SJCRH30 (cell line): ENCODE data around the gene ISX. TPM values are rescaled to one million over a fixed set of nuclear protein-coding genes. Genes with fewer than 3 reads are reported as not detected.
"Not testable (repeated sequence)": the region's sequence is repeated elsewhere in the genome, so short reads cannot be mapped to it uniquely, and the experiment has no call there.

Experiments used
- DNase-seq, 2 experiments: peaks; one replicate each; pipeline ENCODE4 v3.0.0-alpha.2; 2015 to 2020
- H3K27ac ChIP-seq: fragments of 250-450 bp; sonication (Bioruptor Pico); 2 replicates; pipeline ENCODE4 v1.5.1; 2020; ENCODE audit warnings: mild to moderate bottlenecking, moderate library complexity
- H3K27me3 ChIP-seq: fragments of 250-450 bp; sonication (Bioruptor Pico); 2 replicates; pipeline ENCODE4 v1.5.1; 2020; ENCODE audit warnings: mild to moderate bottlenecking, moderate library complexity
- H3K36me3 ChIP-seq: fragments of 250-450 bp; sonication (Bioruptor Pico); 2 replicates; pipeline ENCODE4 v1.5.1; 2020; ENCODE audit warnings: mild to moderate bottlenecking, moderate library complexity
- H3K4me1 ChIP-seq: fragments of 250-450 bp; sonication (Bioruptor Pico); 2 replicates; pipeline ENCODE4 v1.5.1; 2020; ENCODE audit warnings: mild to moderate bottlenecking, moderate library complexity
- H3K4me3 ChIP-seq: fragments of 250-450 bp; sonication (Bioruptor Pico); 2 replicates; pipeline ENCODE4 v1.5.1; 2020; ENCODE audit warnings: mild to moderate bottlenecking, moderate library complexity
- H3K9me3 ChIP-seq: fragments of 250-450 bp; sonication (Bioruptor Pico); replicated peaks from 2 replicates; pipeline ENCODE4 v1.5.1; 2020; ENCODE audit warnings: mild to moderate bottlenecking, moderate library complexity
- total RNA-seq: library from RNA; depleted of rRNA; stranded (reverse); fragments of >200 nt; shearing (Covaris generic); gene quantifications from 2 replicates; pipeline ENCODE4 v1.2.3, GENCODE V29; 2014

ISX gene
- total RNA-seq, 1 experiment from 2014 or later = not detected

DNA sequence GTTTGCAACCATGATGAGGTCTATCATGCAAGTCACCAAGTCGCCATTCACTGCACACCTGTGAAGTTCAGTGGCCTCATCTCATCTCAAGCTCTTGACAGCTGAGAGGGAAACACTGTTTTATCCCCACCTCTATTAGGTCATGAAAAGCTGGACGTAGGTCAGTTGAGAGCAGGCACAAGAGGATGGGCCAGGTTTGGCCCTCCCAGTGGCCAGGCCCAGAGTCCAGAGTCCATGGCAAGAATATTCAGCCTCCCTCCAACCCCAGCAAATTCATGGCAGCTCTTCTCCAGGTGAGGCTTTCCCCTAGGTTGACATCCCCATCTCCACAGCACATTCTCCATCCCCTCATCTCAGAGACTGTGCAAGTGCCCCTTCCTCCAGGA is 22.0 kb upstream of the ISX start:
- DNase-seq = no peak
- Histone ChIP-seq H3K27me3 (no peaks in the 10 kb centered on the region), H3K4me3 (no peak overlapping the region), H3K4me1 (no peaks in the 10 kb centered on the region), H3K27ac (no peak overlapping the region), H3K36me3 (no peaks in the 10 kb centered on the region), H3K9me3 (no peaks in the 10 kb centered on the region)

DNA sequence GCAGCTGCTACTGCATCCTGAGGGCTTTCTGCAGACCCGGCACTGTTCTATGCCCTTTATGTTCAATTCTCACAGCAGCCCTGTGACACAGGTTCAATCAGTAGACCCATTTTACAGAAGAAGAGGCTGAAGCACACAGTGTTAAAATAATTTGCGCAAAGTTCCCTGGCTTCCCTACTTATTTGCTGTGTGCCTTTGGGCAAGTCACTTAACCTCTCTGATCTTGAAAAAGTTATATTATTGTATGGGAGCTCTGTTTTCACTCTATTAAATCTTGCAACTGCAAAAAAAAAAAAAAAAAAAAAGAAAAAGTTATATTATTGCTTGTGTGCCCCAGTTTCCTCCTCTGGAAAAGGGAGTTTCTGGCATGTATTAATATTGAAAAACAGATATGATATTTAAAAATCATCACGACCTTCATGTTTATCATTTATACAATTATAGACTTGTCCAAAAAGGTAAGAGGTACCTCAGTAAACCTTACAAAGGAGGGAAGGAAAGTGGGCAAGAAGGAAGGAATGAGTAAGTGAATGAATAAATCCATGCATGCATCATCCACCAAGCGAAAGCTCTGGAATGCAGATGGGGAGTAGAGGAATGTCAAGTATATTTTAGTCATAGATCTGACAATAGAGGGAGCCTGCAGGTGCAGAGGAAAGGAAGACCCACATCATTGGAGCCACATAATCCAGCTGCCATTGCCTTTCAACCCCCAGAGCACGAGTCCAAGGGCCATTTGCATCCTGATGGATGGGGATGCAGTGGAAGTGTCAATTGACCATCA is 21.2 kb upstream of the ISX start:
- no peaks in the 10 kb centered on the region for H3K9me3 ChIP-seq
- no peaks in the 10 kb centered on the region for H3K27me3 ChIP-seq
- H3K4me3 ChIP-seq = no peak overlapping the region
- no peaks in the 10 kb centered on the region for H3K36me3 ChIP-seq
- H3K4me1 ChIP-seq = no peaks in the 10 kb centered on the region
- H3K27ac ChIP-seq = no peak overlapping the region
- DNase-seq = no peak

DNA sequence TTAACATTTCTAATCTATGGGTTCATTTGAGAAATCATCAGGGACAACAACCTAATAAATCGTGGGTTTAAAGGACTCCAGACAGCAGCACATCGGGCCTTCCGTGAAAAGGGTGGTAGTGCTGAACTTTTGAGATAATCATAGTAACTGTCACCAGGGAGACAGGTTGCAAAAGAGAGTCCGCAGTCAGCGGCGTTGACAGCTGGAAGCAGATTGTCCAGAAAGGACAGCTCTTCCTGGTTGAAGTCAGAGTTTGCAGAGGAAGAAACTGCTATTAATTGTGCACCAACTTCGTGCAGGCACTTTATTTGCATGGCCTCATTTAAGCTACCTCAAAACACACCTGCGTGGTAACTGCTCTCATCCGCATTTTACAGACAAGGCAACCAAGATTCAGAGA is 20.5 kb upstream of the ISX start:
- H3K4me3 ChIP-seq = no peak overlapping the region
- no peaks in the 10 kb centered on the region for H3K27me3 ChIP-seq
- no peak for DNase-seq
- no peaks in the 10 kb centered on the region for H3K36me3 ChIP-seq
- H3K9me3 ChIP-seq = no peaks in the 10 kb centered on the region
- no peaks in the 10 kb centered on the region for H3K4me1 ChIP-seq
- H3K27ac ChIP-seq = no peak overlapping the region

DNA sequence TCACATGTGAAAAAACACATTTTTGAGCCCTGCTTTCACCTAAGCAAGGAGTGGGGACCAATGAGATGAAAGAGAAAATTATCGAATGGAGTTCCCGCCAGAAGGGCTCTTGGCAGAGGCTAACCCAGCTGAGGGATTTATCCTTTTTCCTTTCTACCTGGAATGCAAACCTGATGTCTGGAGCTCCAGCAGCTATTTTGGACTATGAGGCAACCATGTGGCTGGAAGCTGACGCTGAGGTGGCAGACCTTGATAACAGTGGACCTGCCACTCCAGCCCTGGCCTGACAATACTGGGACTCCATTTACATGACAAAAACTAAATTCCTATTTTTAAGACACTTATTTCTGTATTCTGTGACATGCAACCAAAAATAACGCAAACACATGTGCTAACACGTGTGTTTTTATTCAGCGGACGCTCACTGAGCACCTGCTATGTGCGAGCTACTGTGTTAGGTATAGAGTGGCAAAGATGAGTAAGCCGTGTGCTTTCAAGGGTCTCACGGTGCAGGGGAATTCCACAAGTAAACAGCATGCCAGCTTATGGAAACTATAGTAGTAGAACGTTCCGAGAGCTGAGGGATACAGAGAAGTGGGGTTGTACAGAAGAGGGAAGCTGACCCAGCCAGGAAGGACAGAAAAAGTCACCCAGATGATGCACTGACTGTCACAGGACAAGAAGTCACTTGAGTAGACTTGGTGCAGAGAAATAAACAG is 19.1 kb upstream of the ISX start:
- H3K27me3 ChIP-seq = no peaks in the 10 kb centered on the region
- DNase-seq = no peak
- H3K9me3 ChIP-seq = no peaks in the 10 kb centered on the region
- no peak overlapping the region for H3K27ac ChIP-seq
- H3K36me3 ChIP-seq = no peaks in the 10 kb centered on the region
- H3K4me3 ChIP-seq = no peak overlapping the region
- no peaks in the 10 kb centered on the region for H3K4me1 ChIP-seq

DNA sequence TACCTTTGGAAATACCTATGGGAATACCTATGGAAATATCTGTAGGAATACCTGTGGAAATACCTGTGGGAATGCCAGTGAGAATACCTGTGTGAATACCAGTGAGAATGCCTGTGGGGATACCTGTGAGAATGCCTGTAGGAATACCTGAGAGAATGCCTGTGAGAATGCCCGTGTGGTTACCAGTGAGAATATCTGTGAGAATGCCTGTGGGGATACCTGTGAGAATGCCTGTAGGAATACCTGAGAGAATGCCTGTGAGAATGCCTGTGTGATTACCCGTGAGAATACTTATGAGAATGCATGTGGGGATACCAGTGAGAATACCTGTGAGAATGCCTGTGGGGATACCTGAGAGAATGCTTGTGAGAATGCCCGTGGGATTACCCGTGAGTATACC is 15.9 kb upstream of the ISX start:
- not testable (repeated sequence) for H3K4me3 ChIP-seq, H3K36me3 ChIP-seq, H3K9me3 ChIP-seq, H3K4me1 ChIP-seq, H3K27ac ChIP-seq, H3K27me3 ChIP-seq, DNase-seq

DNA sequence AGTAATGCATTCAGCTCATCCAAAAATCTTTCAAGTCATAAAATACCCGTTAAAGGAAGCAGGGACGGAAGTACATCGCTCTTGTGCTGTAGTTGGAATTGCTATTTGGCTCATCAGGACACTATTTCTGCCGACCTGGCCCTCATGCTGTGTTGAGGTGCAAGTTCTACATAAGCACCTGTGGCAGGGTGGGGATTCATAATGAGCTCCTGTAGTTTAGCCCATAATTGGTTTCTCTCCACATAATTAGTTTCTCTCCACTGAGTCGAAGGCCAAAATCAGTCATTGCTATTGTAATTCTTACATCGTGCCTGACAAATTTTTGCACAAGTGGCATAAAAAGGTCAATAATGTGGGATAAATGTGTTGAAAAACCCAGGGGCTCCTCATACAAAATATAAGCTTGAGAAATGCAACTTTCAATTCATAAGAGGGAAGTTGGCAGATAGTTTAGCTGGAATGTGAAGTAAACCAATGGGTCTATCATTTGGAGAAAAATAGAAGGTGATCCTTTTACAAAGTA is 14.9 kb upstream of the ISX start:
- Histone ChIP-seq H3K27ac (no peak overlapping the region), H3K9me3 (no peaks in the 10 kb centered on the region), H3K27me3 (no peaks in the 10 kb centered on the region), H3K36me3 (no peaks in the 10 kb centered on the region), H3K4me1 (no peaks in the 10 kb centered on the region), H3K4me3 (no peak overlapping the region)
- no peak for DNase-seq

DNA sequence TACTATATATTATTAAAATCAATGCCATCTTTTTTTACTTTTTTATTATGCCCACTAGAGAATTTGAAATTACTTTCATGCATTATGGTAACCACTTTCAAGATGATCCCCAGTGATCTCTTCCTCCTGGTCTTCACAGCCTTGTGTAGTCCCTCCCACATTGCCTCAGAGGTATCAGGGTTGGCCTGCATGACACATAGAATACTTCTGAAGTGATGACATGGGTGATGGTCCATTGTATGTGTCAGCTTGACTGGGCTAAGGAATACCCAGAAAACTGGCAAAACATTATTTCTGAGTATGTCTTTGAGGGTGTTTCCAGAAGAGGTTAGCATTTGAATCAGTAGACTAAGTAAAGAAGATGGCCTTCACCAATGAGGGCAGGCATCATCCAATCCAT is 14.2 kb upstream of the ISX start:
- no peaks in the 10 kb centered on the region for H3K36me3 ChIP-seq
- no peaks in the 10 kb centered on the region for H3K4me1 ChIP-seq
- no peaks in the 10 kb centered on the region for H3K9me3 ChIP-seq
- no peaks in the 10 kb centered on the region for H3K27me3 ChIP-seq
- H3K4me3 ChIP-seq = no peak overlapping the region
- no peak overlapping the region for H3K27ac ChIP-seq
- no peak for DNase-seq

DNA sequence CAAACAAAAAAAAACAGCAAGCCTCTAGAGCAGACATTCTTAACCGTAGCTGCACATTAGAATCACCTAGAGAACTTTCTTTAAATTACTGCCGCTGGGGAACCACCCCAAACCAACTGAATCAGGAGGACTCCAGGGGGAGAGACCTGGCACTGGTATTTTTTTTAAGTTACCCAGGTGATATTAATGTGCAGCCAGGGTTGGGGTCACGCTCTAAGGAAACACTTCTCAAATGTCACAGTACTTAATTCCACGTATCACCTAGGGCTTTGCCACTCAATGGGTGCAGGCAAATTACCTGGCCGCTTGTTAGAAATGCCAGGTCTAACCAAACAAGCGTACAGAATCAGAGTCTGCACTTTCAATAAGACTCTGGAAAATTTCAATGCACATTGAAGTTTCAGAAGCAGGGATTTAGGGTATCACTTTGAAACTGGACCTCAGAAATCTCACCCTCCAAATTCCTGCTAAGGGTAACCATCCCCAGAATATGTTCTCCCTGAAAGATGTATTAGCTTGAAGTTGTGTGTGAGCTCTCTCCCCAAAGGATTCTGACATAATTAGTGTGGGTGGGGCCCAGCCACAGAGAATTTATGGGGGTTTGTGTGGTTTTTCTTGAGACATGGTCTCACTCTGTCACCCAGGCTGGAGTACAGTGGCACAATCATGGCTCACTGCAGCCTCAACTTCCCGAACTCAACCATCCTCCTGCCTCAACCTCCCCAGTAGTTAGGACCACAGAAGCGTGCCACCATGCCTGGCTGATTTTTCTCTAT is 12.7 kb upstream of the ISX start:
- Histone ChIP-seq H3K9me3 (no peaks in the 10 kb centered on the region), H3K4me1 (no peaks in the 10 kb centered on the region), H3K4me3 (no peak overlapping the region), H3K27ac (no peak overlapping the region), H3K27me3 (no peaks in the 10 kb centered on the region), H3K36me3 (no peaks in the 10 kb centered on the region)
- DNase-seq = no peak

DNA sequence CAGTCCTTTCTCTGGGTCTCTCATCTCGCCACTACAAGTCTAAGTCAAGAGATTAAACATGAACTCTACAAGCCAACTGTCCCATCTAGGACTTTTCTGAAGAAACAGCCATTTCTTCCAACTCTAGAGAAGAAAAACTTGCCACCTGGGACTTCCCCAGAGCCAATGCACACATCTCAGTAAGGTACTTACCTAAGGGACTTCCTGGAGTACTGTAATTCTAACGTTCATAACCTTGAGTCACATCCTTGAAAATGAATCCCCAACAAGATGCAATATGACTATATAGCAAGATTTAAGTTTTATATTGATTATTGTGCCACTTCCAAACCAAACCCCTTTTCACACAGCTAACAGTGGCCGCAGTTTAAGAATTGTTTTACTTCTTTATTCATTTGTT is 11.9 kb upstream of the ISX start:
- no peaks in the 10 kb centered on the region for H3K36me3 ChIP-seq
- H3K27ac ChIP-seq = no peak overlapping the region
- no peaks in the 10 kb centered on the region for H3K27me3 ChIP-seq
- no peak for DNase-seq
- H3K9me3 ChIP-seq = no peaks in the 10 kb centered on the region
- no peaks in the 10 kb centered on the region for H3K4me1 ChIP-seq
- no peak overlapping the region for H3K4me3 ChIP-seq

DNA sequence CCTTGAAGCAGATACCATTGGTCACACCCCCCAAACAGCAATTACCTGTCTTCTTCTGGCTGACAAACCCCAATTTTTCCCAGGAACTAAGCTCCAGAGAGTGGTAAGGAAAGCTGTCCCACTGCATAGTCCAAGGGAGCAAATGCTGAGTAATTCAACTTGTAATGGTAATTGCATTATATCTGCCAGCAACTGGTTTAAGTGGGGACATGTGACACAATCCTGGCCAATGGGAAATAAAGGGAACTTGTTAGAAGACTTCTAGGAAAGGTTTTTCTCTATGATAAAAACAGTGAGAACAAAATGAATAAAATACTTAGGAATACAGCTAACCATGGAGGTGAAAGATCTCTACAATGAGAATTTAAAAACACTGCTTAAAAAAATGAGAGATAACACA is 9.5 kb upstream of the ISX start:
- Histone ChIP-seq H3K4me3 (no peak overlapping the region), H3K36me3 (no peaks in the 10 kb centered on the region), H3K27ac (no peak overlapping the region), H3K9me3 (no peaks in the 10 kb centered on the region), H3K27me3 (no peaks in the 10 kb centered on the region), H3K4me1 (no peaks in the 10 kb centered on the region)
- no peak for DNase-seq

DNA sequence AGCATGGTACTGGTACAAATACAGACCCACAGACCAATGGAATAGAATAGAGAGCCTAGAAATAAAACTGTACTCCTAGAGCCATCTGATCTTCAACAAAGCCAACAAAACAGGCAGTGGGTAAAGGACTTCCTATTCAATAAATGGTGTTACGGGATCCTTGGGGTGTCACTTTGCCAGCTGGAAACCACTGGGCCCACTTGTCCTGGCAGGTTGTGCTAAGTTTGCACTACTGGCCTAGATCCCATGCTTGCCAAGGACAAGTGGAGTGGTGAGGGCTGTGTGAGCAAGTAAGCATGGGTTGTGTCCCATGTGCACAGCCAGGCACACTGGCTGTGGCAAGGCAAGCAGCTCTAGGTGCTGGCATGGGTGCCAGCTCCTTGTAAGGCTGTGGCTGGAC is 8.8 kb upstream of the ISX start:
- no peak overlapping the region for H3K4me3 ChIP-seq
- no peak for DNase-seq
- no peaks in the 10 kb centered on the region for H3K36me3 ChIP-seq
- no peaks in the 10 kb centered on the region for H3K4me1 ChIP-seq
- H3K27ac ChIP-seq = no peak overlapping the region
- H3K27me3 ChIP-seq = no peaks in the 10 kb centered on the region
- no peaks in the 10 kb centered on the region for H3K9me3 ChIP-seq

DNA sequence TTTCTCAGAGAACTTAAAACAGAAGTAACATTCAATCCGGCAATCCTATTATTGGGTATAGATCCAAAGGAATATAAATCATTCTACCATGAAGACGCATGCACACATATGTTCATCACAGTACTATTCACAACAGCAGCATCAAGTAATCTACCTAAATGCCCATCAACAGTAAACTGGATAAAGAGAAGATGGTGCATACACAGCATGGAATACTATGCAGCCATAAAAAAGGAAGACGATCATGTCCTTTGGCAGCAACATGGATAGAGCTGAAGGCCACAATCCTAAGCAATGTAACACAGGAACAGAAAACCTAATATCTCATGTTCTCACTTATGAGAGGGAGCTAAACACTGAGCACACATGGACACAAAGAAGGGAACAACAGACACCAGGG is 6.3 kb upstream of the ISX start:
- no peaks in the 10 kb centered on the region for H3K27me3 ChIP-seq
- DNase-seq = no peak
- no peaks in the 10 kb centered on the region for H3K9me3 ChIP-seq
- H3K4me1 ChIP-seq = no peaks in the 10 kb centered on the region
- H3K27ac ChIP-seq = no peak overlapping the region
- H3K36me3 ChIP-seq = no peaks in the 10 kb centered on the region
- no peak overlapping the region for H3K4me3 ChIP-seq

DNA sequence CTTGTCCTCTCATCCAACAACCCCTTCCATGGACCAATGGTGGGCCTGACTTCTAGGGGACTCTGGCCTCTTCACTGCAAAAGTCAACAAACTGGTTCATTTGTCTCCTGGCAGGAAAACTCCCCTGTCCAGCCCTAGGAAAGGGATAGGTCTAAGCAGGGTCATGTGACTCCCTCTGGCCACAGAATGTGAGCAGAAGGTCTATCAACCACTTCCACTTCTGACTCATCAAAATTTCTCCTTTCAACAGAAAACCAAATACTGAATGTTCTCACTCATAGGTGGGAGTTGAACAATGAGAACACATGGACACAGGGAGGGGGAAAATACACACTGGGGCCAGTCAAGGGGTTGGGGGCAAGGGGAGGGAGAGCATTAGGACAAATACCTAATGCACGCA is 1.3 kb upstream of the ISX start:
- Histone ChIP-seq H3K36me3 (no peaks in the 10 kb centered on the region), H3K27me3 (no peaks in the 10 kb centered on the region), H3K4me3 (no peak overlapping the region), H3K27ac (no peak overlapping the region), H3K9me3 (no peaks in the 10 kb centered on the region), H3K4me1 (no peaks in the 10 kb centered on the region)
- no peak for DNase-seq

DNA sequence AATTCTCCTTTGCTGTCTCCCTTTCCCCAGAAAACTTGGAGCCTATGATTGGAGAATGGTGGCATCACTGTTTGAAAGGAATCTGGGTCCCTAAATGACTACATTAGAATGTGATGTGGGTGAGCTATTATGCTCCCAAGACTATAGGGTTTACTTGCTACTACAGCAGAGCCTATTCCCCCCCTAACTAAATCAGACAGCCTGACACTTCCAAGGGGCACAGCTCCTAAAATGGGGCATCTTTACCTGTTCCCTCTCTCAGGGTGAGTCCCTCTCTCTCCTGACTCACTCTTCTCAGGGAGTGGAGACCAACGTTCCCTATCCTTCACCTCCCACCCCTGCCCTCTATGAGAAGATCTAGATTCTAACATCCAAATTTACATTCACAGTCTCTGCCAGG is 775 bp upstream of the ISX start:
- Histone ChIP-seq H3K4me1 (no peaks in the 10 kb centered on the region), H3K4me3 (no peak overlapping the region), H3K27ac (no peak overlapping the region), H3K9me3 (no peaks in the 10 kb centered on the region), H3K27me3 (no peaks in the 10 kb centered on the region), H3K36me3 (no peaks in the 10 kb centered on the region)
- no peak for DNase-seq

DNA sequence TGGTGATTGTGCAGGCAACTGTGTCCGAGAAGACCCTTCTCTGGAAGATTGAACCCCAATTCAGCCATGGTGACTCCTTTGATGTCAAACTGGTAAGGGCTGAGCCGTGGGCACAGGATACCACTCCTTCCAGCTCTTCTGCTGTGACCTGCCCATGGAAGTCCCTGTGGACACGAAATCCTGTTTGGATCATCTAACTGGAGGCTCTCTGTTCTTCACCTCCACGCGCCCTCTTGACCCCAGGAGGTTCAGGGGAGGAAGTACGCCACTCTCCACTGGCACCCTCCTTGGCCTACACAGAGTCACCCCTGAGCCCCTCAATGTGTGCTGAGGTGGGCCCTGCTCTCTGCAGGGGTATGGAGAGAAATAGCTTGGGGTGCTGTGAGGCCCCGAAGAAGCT is 810 bp downstream of the ISX start:
- Histone ChIP-seq H3K4me3 (no peak overlapping the region), H3K4me1 (no peaks in the 10 kb centered on the region), H3K36me3 (no peaks in the 10 kb centered on the region), H3K9me3 (no peaks in the 10 kb centered on the region), H3K27me3 (no peaks in the 10 kb centered on the region), H3K27ac (no peak overlapping the region)
- DNase-seq = no peak
